ENCODE data around the gene LPGAT1.

DNA sequence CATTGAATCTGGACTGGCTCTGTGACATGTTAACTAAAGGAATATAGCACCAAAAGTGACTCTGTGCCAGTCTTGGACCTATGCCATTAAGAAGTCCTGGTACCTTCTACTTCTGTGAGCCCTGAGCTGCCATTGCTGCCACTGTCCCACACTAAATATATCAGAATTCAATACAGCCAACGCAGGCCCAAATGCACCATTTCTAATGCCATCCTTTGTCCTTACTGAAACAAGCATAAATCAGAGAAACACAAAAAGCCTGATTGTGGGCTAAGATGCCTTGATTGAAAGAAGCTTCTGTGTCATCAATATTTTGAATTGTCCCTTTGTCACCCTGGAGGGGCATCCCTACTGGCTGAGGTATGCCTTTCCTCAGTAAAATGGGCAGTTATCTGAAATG lies 88.3 kb downstream of the LPGAT1 start:
- TF ChIP-seq, protein P1, sequence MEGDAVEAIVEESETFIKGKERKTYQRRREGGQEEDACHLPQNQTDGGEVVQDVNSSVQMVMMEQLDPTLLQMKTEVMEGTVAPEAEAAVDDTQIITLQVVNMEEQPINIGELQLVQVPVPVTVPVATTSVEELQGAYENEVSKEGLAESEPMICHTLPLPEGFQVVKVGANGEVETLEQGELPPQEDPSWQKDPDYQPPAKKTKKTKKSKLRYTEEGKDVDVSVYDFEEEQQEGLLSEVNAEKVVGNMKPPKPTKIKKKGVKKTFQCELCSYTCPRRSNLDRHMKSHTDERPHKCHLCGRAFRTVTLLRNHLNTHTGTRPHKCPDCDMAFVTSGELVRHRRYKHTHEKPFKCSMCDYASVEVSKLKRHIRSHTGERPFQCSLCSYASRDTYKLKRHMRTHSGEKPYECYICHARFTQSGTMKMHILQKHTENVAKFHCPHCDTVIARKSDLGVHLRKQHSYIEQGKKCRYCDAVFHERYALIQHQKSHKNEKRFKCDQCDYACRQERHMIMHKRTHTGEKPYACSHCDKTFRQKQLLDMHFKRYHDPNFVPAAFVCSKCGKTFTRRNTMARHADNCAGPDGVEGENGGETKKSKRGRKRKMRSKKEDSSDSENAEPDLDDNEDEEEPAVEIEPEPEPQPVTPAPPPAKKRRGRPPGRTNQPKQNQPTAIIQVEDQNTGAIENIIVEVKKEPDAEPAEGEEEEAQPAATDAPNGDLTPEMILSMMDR (conservative IDR thresholded peaks at IDR 0.05), result no peak
- no peak for TF ChIP-seq EZH2 (IDR thresholded peaks at IDR 0.05; ENCODE audit: low read depth)

All from PC-9 (cell line).